ENCODE results near the gene BRIP1. TPM values are rescaled to one million over a fixed set of nuclear protein-coding genes. Genes with fewer than 3 reads are reported as not detected.
"Not testable (repeated sequence)": the region's sequence is repeated elsewhere in the genome, so short reads cannot be mapped to it uniquely, and the experiment has no call there.

Gene BRIP1
- total RNA-seq, 1 experiment from 2014 or later = 12.0 TPM

- no peak for DNase-seq
- Histone ChIP-seq H3K4me3 (ENCODE audit: insufficient read depth, low read depth, low read length) (no peak overlapping the region), H3K27me3 (ENCODE audit: control insufficient read depth, insufficient read depth, low read length) (no peaks in the 10 kb centered on the region), H3K36me3 (replicated peaks; ENCODE audit: control insufficient read depth, insufficient read depth, low read length) (no peaks in the 10 kb centered on the region)
Observed at GRCh38 chr17:61720016-61720795, 143.1 kb downstream of the BRIP1 start.

- H3K4me3 ChIP-seq (ENCODE audit: insufficient read depth, low read depth, low read length); DNase-seq; H3K27me3 ChIP-seq (ENCODE audit: control insufficient read depth, insufficient read depth, low read length); H3K36me3 ChIP-seq (replicated peaks; ENCODE audit: control insufficient read depth, insufficient read depth, low read length): not testable (repeated sequence)
Observed at GRCh38 chr17:61719220-61719619, 144.1 kb downstream of the BRIP1 start.

GRCh38 chr17:61718022-61718421, 145.3 kb downstream of the BRIP1 start:
- no peaks in the 10 kb centered on the region for H3K27me3 ChIP-seq (ENCODE audit: control insufficient read depth, insufficient read depth, low read length)
- no peaks in the 10 kb centered on the region; the same call in 1 of the 2 replicates for H3K36me3 ChIP-seq (replicated peaks; ENCODE audit: control insufficient read depth, insufficient read depth, low read length)
- H3K4me3 ChIP-seq (ENCODE audit: insufficient read depth, low read depth, low read length) = no peak overlapping the region
- DNase-seq = no peak

GRCh38 chr17:61717352-61717751, 146.0 kb downstream of the BRIP1 start:
- Histone ChIP-seq H3K4me3 (ENCODE audit: insufficient read depth, low read depth, low read length) (no peak overlapping the region), H3K36me3 (replicated peaks; ENCODE audit: control insufficient read depth, insufficient read depth, low read length) (no peaks in the 10 kb centered on the region; the same call in 1 of the 2 replicates), H3K27me3 (ENCODE audit: control insufficient read depth, insufficient read depth, low read length) (no peaks in the 10 kb centered on the region)
- no peak for DNase-seq

- DNase-seq = no peak
- no peak overlapping the region for H3K4me3 ChIP-seq (ENCODE audit: insufficient read depth, low read depth, low read length)
- no peaks in the 10 kb centered on the region for H3K27me3 ChIP-seq (ENCODE audit: control insufficient read depth, insufficient read depth, low read length)
- no peaks in the 10 kb centered on the region; the same call in 1 of the 2 replicates for H3K36me3 ChIP-seq (replicated peaks; ENCODE audit: control insufficient read depth, insufficient read depth, low read length)
Observed at GRCh38 chr17:61716225-61716829, 147.0 kb downstream of the BRIP1 start.

GRCh38 chr17:61715348-61715747, 148.0 kb downstream of the BRIP1 start:
- Histone ChIP-seq H3K36me3 (replicated peaks; ENCODE audit: control insufficient read depth, insufficient read depth, low read length) (no peaks in the 10 kb centered on the region; the same call in 1 of the 2 replicates), H3K27me3 (ENCODE audit: control insufficient read depth, insufficient read depth, low read length) (no peaks in the 10 kb centered on the region), H3K4me3 (ENCODE audit: insufficient read depth, low read depth, low read length) (no peak overlapping the region)
- DNase-seq = no peak

- Histone ChIP-seq H3K36me3 (replicated peaks; ENCODE audit: control insufficient read depth, insufficient read depth, low read length) (no peaks in the 10 kb centered on the region; the same call in 1 of the 2 replicates), H3K27me3 (ENCODE audit: control insufficient read depth, insufficient read depth, low read length) (no peaks in the 10 kb centered on the region), H3K4me3 (ENCODE audit: insufficient read depth, low read depth, low read length) (no peak overlapping the region)
- DNase-seq = no peak
Observed at GRCh38 chr17:61714300-61714699, 149.0 kb downstream of the BRIP1 start.

- H3K27me3 ChIP-seq (ENCODE audit: control insufficient read depth, insufficient read depth, low read length) = no peaks in the 10 kb centered on the region
- H3K4me3 ChIP-seq (ENCODE audit: insufficient read depth, low read depth, low read length) = no peak overlapping the region
- DNase-seq = no peak
- no peaks in the 10 kb centered on the region; the same call in 1 of the 2 replicates for H3K36me3 ChIP-seq (replicated peaks; ENCODE audit: control insufficient read depth, insufficient read depth, low read length)
Observed at GRCh38 chr17:61713035-61713434, 150.3 kb downstream of the BRIP1 start.

- no peak for DNase-seq
Observed at GRCh38 chr17:61710546-61710945, 152.8 kb downstream of the BRIP1 start.

GRCh38 chr17:61709567-61709966, 153.8 kb downstream of the BRIP1 start:
- Histone ChIP-seq H3K4me3 (ENCODE audit: insufficient read depth, low read depth, low read length) (no peak overlapping the region), H3K27me3 (ENCODE audit: control insufficient read depth, insufficient read depth, low read length) (no peaks in the 10 kb centered on the region), H3K36me3 (replicated peaks; ENCODE audit: control insufficient read depth, insufficient read depth, low read length) (no peaks in the 10 kb centered on the region; the same call in 1 of the 2 replicates)
- DNase-seq = no peak

More at GRCh38 chr17:61710546-61710945, 152.8 kb downstream of the BRIP1 start:
- H3K27me3 ChIP-seq (ENCODE audit: control insufficient read depth, insufficient read depth, low read length) = no peaks in the 10 kb centered on the region
- H3K4me3 ChIP-seq (ENCODE audit: insufficient read depth, low read depth, low read length) = no peak overlapping the region
- H3K36me3 ChIP-seq (replicated peaks; ENCODE audit: control insufficient read depth, insufficient read depth, low read length) = no peaks in the 10 kb centered on the region; the same call in 1 of the 2 replicates

- no peak for DNase-seq
- Histone ChIP-seq H3K36me3 (replicated peaks; ENCODE audit: control insufficient read depth, insufficient read depth, low read length) (no peaks in the 10 kb centered on the region), H3K27me3 (ENCODE audit: control insufficient read depth, insufficient read depth, low read length) (no peaks in the 10 kb centered on the region), H3K4me3 (ENCODE audit: insufficient read depth, low read depth, low read length) (no peak overlapping the region)
Observed at GRCh38 chr17:61704935-61705449, 158.3 kb downstream of the BRIP1 start.

- no peak overlapping the region for H3K4me3 ChIP-seq (ENCODE audit: insufficient read depth, low read depth, low read length)
- DNase-seq = no peak
- no peaks in the 10 kb centered on the region for H3K27me3 ChIP-seq (ENCODE audit: control insufficient read depth, insufficient read depth, low read length)
- H3K36me3 ChIP-seq (replicated peaks; ENCODE audit: control insufficient read depth, insufficient read depth, low read length) = no peaks in the 10 kb centered on the region
Observed at GRCh38 chr17:61702450-61702849, 160.9 kb downstream of the BRIP1 start.

- H3K4me3 ChIP-seq (ENCODE audit: insufficient read depth, low read depth, low read length) = no peak overlapping the region
- H3K36me3 ChIP-seq (replicated peaks; ENCODE audit: control insufficient read depth, insufficient read depth, low read length) = no peaks in the 10 kb centered on the region
- no peak for DNase-seq
- no peaks in the 10 kb centered on the region for H3K27me3 ChIP-seq (ENCODE audit: control insufficient read depth, insufficient read depth, low read length)
Observed at GRCh38 chr17:61701978-61702377, 161.3 kb downstream of the BRIP1 start.

GRCh38 chr17:61701334-61701733, 162.0 kb downstream of the BRIP1 start:
- no peak overlapping the region for H3K4me3 ChIP-seq (ENCODE audit: insufficient read depth, low read depth, low read length)
- H3K36me3 ChIP-seq (replicated peaks; ENCODE audit: control insufficient read depth, insufficient read depth, low read length) = no peaks in the 10 kb centered on the region
- no peak for DNase-seq
- no peaks in the 10 kb centered on the region for H3K27me3 ChIP-seq (ENCODE audit: control insufficient read depth, insufficient read depth, low read length)

GRCh38 chr17:61700252-61700651, 163.1 kb downstream of the BRIP1 start:
- Histone ChIP-seq H3K36me3 (replicated peaks; ENCODE audit: control insufficient read depth, insufficient read depth, low read length) (no peaks in the 10 kb centered on the region), H3K4me3 (ENCODE audit: insufficient read depth, low read depth, low read length) (no peak overlapping the region), H3K27me3 (ENCODE audit: control insufficient read depth, insufficient read depth, low read length) (no peaks in the 10 kb centered on the region)
- no peak for DNase-seq
